Measurements from ENCODE around the gene LAMC2.

DNA sequence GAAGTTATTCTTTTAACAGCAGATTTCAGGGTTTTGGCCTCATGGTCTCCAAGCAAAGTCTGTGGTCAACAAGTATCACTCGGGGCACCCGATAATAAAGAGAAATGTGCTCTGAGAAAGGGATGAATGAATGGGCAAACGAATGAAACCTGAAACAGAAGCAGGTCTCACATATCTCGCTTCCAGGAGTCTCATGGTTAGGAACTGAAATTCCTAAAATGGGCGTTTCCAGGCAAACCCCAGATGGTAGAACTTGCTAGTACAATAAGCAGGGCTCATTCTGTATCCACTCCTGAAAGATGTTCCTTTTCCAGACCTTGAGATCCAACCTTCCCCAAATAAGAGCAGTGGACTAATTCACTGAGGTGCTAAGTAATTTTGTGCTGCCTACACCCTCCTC lies 87.2 kb downstream of the LAMC2 start:
- TF ChIP-seq EP300 (IDR thresholded peaks at IDR 0.05; ENCODE audit: borderline replicate concordance in 1 of 2, low read depth in 2 of 2, low read length in 2 of 2) (no peak), MAX (IDR thresholded peaks at IDR 0.05) (no peak), POLR2AphosphoS5 (IDR thresholded peaks at IDR 0.05; ENCODE audit: low read depth, low read length) (no peak), GABPA (IDR thresholded peaks at IDR 0.05; ENCODE audit: borderline replicate concordance, insufficient read depth, low read length) (no peak), EZH2 (IDR thresholded peaks at IDR 0.05; ENCODE audit: low read depth, low read length, severe bottlenecking) (no peak), KDM4A (IDR thresholded peaks at IDR 0.05; ENCODE audit: low read depth, low read length, severe bottlenecking) (no peak), E2F6 (IDR thresholded peaks at IDR 0.05) (no peak)
- TF ChIP-seq, protein P1, sequence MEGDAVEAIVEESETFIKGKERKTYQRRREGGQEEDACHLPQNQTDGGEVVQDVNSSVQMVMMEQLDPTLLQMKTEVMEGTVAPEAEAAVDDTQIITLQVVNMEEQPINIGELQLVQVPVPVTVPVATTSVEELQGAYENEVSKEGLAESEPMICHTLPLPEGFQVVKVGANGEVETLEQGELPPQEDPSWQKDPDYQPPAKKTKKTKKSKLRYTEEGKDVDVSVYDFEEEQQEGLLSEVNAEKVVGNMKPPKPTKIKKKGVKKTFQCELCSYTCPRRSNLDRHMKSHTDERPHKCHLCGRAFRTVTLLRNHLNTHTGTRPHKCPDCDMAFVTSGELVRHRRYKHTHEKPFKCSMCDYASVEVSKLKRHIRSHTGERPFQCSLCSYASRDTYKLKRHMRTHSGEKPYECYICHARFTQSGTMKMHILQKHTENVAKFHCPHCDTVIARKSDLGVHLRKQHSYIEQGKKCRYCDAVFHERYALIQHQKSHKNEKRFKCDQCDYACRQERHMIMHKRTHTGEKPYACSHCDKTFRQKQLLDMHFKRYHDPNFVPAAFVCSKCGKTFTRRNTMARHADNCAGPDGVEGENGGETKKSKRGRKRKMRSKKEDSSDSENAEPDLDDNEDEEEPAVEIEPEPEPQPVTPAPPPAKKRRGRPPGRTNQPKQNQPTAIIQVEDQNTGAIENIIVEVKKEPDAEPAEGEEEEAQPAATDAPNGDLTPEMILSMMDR (IDR thresholded peaks at IDR 0.05; ENCODE audit: control extremely low read depth in 1 of 3, insufficient read depth in 1 of 3, low read depth in 1 of 3, low read length in 3 of 3), result no peak
